MCF 10A (cell line): ENCODE measurements around the gene IGSF23. TPM values are rescaled to one million over a fixed set of nuclear protein-coding genes. Genes with fewer than 3 reads are reported as not detected.

Experiments used
- BruUV-seq: library from RNA; stranded (reverse); fragments of 400-500 nt; replicated peaks from 2 replicates; lab custom pipeline; 2021; lab: Mats Ljungman, UMichigan
- CTCF ChIA-PET: fragments of 300-600 bp; sonication (Branson Sonifier 250); formaldehyde crosslinking; extraction: SDS; loops from one replicate; lab custom pipeline; 2021; ENCODE audit warnings: antibody characterized with exemption, inconsistent platforms; lab: Yijun Ruan, JAX
- POLR2A ChIA-PET: fragments of 300-600, 350-650 bp; sonication (Branson Sonifier 250); formaldehyde crosslinking; extraction: SDS; loops from one replicate; lab custom pipeline; 2020; ENCODE audit warnings: antibody characterized with exemption, inconsistent platforms; lab: Yijun Ruan, JAX
- DNase-seq: peaks from one replicate; pipeline ENCODE4 v3.0.0-alpha.2; 2018; ENCODE audit not compliant: unreplicated experiment
- H3K27ac Mint-ChIP-seq: one replicate; pipeline ENCODE4 v1.8.0; 2022; ENCODE audit warnings: mild to moderate bottlenecking, low read depth, mixed read lengths; ENCODE audit not compliant: unreplicated experiment
- H3K27me3 Mint-ChIP-seq: one replicate; pipeline ENCODE4 v1.8.0; 2022; ENCODE audit warnings: mixed read lengths; ENCODE audit not compliant: insufficient read depth, unreplicated experiment
- H3K36me3 Mint-ChIP-seq: one replicate; pipeline ENCODE4 v1.8.0; 2022; ENCODE audit warnings: mild to moderate bottlenecking, moderate library complexity, mixed read lengths; ENCODE audit not compliant: insufficient read depth, unreplicated experiment
- H3K4me1 Mint-ChIP-seq: one replicate; pipeline ENCODE4 v1.8.0; 2022; ENCODE audit warnings: mixed read lengths; ENCODE audit not compliant: insufficient read depth, unreplicated experiment
- H3K4me3 Mint-ChIP-seq: one replicate; pipeline ENCODE4 v1.8.0; 2022; ENCODE audit warnings: mild to moderate bottlenecking, moderate library complexity, mixed read lengths; ENCODE audit not compliant: unreplicated experiment
- H3K9me3 Mint-ChIP-seq: one replicate; pipeline ENCODE4 v1.8.0; 2022; ENCODE audit warnings: mixed read lengths; ENCODE audit not compliant: unreplicated experiment
- CTCF ChIP-seq: fragments of 200-600 bp; IDR thresholded peaks from one replicate; pipeline ENCODE4 v1.8.0; 2022; ENCODE audit warnings: antibody characterized with exemption, mild to moderate bottlenecking; ENCODE audit not compliant: unreplicated experiment
- intact Hi-C: fragments of 100-400 bp; cut with micrococcal nuclease; formaldehyde crosslinking; loops from 2 replicates; pipeline ENCODE4 v1.14.1; 2022
- total RNA-seq: library from RNA; stranded (reverse); gene quantifications from 2 replicates; pipeline ENCODE4 v1.2.3, GENCODE V29; 2022

The IGSF23 gene
- total RNA-seq, 1 experiment from 2014 or later: not detected

DNA sequence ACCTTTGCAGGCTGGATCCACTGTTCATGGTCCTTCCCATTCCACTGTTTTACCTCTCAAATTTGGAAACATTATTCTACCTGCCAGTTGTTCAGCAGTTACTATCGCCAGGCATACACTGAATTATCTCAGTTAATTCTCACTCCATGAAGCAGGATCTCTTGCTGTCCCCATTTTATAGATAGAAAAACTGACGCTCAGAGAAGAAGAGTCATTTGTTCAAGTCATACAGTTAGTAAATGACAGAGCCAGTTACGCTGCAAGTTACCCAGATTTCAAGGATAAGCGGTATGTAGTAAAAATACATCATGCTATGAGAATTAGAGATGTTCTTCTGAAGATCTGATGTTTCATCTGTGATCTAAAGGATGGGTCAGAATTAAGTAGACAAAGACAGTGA is 40.2 kb upstream of the IGSF23 start:
- H3K27ac Mint-ChIP-seq: no peak overlapping the region
- CTCF ChIA-PET: interaction anchor here (0.6 to 2.3 kb wide), 4 partner anchors 73 to 300 kb away, joined by 3 to 21 read pairs (median 3); no protein-coding TSS in a partner anchor
- BruUV-seq: no TSS peak
- no peaks in the 10 kb centered on the region for H3K4me1 Mint-ChIP-seq
- H3K9me3 Mint-ChIP-seq: no peaks in the 10 kb centered on the region
- H3K36me3 Mint-ChIP-seq: no peaks in the 10 kb centered on the region
- POLR2A ChIA-PET: no interaction called here
- DNase-seq: no peak
- no peak overlapping the region for H3K4me3 Mint-ChIP-seq
- peaks cover 10% of the 10 kb centered on the region for H3K27me3 Mint-ChIP-seq
- no peak for TF ChIP-seq CTCF
- intact Hi-C loops: no loop called here

GRCh38 chr19:44573627-44574026 is 39.7 kb upstream of the IGSF23 start:
- no peaks in the 10 kb centered on the region for H3K36me3 Mint-ChIP-seq

GRCh38 chr19:44574186-44574950 is 39.0 kb upstream of the IGSF23 start:
- no peak for DNase-seq
- Mint-ChIP-seq H3K27me3 (peaks cover 3% of the 10 kb centered on the region), H3K9me3 (no peaks in the 10 kb centered on the region), H3K27ac (no peak overlapping the region), H3K4me3 (no peak overlapping the region), H3K36me3 (no peaks in the 10 kb centered on the region), H3K4me1 (no peaks in the 10 kb centered on the region)
- TF ChIP-seq CTCF: no peak
- intact Hi-C loops: no loop called here
- ChIA-PET CTCF (interaction anchor here (0.7 to 2.3 kb wide), 5 partner anchors 14 to 622 kb away, joined by 3 to 21 read pairs (median 3); no protein-coding TSS in a partner anchor), POLR2A (interaction anchor here (0.6 kb wide), 2 partner anchors 111 to 174 kb away, joined by 3 to 4 read pairs; no protein-coding TSS in a partner anchor)
- no TSS peak for BruUV-seq

More at GRCh38 chr19:44573627-44574026, 39.7 kb upstream of the IGSF23 start:
- no peak for DNase-seq
- no peak overlapping the region for H3K27ac Mint-ChIP-seq
- no peaks in the 10 kb centered on the region for H3K4me1 Mint-ChIP-seq
- CTCF ChIA-PET: interaction anchor here (0.6 to 2.3 kb wide), 7 partner anchors 15 to 623 kb away, joined by 3 to 21 read pairs (median 3); no protein-coding TSS in a partner anchor
- no peak for TF ChIP-seq CTCF
- no peak overlapping the region for H3K4me3 Mint-ChIP-seq
- intact Hi-C loops: no loop called here
- H3K27me3 Mint-ChIP-seq: peaks cover 7% of the 10 kb centered on the region
- no TSS peak for BruUV-seq
- POLR2A ChIA-PET: interaction anchor here (0.6 kb wide), 1 partner anchor 112 kb away, joined by 3 read pairs; no protein-coding TSS in a partner anchor
- no peaks in the 10 kb centered on the region for H3K9me3 Mint-ChIP-seq

DNA sequence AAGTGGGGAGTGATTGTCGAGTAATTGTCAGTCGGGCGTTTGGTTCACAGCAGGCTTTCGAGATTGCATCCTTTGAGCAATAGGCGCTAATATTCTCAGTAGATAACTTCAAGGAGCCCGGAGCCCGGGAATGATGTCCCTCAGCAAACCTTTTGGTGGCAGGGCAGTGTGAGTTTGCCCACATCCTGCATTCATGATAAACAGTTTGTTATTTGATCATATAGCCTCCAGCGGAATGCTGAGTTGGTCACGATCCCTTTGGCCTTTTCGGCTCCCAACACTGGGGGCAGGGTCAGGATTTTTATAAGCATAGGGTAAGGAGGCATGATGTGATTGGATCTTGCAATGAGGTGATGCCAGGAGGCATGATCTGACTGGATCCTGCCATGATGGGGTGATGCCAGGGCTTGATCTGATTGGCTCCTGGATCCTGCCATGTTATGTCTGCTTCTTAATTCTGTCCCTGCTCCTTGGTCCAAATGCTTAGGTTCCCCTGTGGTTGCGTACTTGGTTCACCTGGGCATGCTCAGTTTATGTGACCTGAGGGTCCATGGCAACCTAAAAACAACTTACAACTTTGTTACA is 38.2 kb upstream of the IGSF23 start:
- no TSS peak for BruUV-seq
- intact Hi-C loops: no loop called here
- Mint-ChIP-seq H3K4me1 (no peaks in the 10 kb centered on the region), H3K27me3 (no peaks in the 10 kb centered on the region), H3K27ac (no peak overlapping the region), H3K36me3 (no peaks in the 10 kb centered on the region), H3K9me3 (no peaks in the 10 kb centered on the region), H3K4me3 (no peak overlapping the region)
- ChIA-PET CTCF (interaction anchor here (1.5 to 2.6 kb wide), 4 partner anchors 13 to 85 kb away, joined by 3 to 26 read pairs (median 13); no protein-coding TSS in a partner anchor), POLR2A (interaction anchor here (0.6 kb wide), 1 partner anchor 174 kb away, joined by 4 read pairs; no protein-coding TSS in a partner anchor)
- no peak for TF ChIP-seq CTCF
- DNase-seq: no peak
